ENCODE measurements around the gene THRSP.

DNA sequence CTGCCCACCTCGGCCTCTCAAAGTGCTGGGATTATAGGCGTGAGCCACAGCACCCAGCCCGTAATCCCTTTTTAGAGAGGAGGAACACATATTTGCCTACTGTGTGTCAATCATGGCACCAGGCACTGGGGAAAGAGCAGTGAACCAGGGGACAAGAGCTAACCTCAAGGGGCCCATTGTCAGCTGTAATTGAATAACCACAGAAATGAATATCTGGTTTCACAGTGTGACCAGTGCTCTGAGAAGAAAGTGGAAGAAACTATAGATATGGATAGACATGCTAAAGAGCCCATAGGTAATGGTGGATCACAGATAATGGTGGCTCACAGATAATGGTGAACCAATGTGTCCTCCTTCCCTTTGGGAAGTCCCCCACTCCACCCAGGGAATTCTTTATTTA, 32.0 kb upstream of the THRSP start:
- TF ChIP-seq, protein P1, sequence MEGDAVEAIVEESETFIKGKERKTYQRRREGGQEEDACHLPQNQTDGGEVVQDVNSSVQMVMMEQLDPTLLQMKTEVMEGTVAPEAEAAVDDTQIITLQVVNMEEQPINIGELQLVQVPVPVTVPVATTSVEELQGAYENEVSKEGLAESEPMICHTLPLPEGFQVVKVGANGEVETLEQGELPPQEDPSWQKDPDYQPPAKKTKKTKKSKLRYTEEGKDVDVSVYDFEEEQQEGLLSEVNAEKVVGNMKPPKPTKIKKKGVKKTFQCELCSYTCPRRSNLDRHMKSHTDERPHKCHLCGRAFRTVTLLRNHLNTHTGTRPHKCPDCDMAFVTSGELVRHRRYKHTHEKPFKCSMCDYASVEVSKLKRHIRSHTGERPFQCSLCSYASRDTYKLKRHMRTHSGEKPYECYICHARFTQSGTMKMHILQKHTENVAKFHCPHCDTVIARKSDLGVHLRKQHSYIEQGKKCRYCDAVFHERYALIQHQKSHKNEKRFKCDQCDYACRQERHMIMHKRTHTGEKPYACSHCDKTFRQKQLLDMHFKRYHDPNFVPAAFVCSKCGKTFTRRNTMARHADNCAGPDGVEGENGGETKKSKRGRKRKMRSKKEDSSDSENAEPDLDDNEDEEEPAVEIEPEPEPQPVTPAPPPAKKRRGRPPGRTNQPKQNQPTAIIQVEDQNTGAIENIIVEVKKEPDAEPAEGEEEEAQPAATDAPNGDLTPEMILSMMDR (conservative IDR thresholded peaks at IDR 0.05), result no peak
- TF ChIP-seq ZFX (IDR thresholded peaks at IDR 0.05), result no peak

Data from C4-2B (cell line).